NCI-H1105 treated with DMSO at 0.1 percent for 48 hours (cell line): ENCODE data around the gene LGR4.
A peak's percentile ranks its signal among the peaks of the same experiment; 100 is the strongest.
"Not testable (repeated sequence)": the region's sequence is repeated elsewhere in the genome, so short reads cannot be mapped to it uniquely, and the experiment has no call there.

Experiments used
- DNase-seq: peaks from one replicate; lab custom pipeline; 2025; lab: John Stamatoyannopoulos, UW

Gene LGR4

DNA sequence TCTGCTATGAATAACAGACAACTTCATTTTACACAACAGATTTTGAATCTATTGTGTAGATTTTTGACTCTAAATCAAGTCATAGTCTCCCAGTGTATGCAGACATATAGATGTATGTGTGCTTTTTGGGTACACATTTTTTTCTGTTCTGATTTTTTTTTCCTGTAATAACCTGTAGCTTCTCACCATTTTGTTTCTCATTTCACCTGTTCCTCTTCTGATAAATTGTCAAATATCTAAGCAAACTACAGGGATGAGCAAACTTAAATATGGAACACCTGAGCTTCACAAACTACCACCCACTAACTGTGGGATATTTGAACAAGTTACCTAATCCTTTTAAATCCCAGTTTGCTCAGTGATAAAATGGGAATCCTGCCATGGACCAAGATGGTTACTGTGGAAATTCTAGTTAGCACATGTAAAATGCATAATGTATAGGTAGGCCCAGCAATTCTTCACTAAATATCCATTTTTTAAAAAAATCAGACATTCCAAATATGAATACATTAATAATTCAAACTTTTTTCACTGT, 15.7 kb downstream of the LGR4 start:
- no peak for DNase-seq

DNA sequence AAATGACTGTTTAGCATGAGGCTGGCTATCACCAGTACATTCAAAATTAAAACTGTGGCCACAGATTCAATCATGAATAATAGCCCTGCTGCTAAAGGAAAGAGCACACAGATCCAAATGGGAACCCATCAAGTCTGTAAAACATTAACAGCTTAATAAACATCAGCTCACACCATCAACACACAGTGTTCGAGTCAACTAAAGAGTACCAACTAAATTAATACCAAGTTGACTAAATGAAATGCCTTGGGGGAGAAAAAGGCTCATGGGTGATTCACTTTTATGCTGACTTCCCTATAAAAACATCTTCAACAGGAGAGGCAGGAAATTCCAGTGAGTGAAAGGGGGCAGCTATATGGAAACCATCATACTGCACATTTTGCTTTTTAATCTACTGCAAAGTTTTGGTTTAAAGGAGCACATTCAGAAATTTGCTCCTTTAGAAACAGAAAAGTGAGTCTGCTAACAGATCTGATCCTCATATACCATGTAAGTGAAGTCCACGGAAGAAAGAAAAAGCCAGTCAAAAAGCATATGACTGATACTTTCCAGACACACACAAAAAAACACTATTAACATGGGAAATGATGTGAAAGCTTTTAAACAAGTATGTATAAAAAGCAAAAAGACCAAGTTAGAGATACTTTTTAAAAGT, 16.3 kb downstream of the LGR4 start:
- no peak for DNase-seq

DNA sequence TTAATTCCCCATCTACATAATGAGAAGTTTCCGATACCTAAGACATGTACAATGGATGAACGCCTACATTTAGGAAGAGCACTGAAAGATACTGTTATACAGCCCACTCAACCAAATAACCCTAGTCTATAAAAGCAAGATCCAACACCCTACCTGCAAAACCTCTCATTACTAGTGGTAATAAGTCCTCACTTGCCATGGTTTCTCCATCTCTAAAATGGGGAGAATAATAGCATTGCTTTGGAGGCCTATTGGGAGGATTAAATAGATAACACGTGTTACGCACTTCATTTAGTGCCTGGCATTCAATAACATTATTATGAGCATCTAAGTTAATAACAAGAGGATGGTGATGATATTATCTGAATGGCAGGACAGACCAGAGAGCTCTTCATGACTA, 16.9 kb downstream of the LGR4 start:
- no peak for DNase-seq

DNA sequence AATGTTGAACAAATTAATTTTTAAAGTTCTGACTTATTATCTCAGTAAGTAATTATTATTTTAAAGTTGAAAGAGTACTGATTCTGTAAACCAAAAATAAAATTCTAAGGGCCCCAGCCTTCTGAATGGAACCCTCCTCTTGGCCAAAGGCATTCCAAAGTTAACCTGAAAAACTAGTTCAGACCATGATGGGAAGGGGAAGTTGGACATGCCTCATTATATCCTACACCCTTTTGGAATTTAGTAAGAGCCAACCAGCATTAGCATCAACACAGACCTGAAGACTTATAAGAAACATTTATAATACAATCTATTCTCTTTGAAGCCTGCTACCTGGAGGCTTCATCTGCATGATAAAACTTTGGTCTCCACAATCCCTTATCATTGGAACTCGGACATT, 18.9 kb downstream of the LGR4 start:
- no peak for DNase-seq

DNA sequence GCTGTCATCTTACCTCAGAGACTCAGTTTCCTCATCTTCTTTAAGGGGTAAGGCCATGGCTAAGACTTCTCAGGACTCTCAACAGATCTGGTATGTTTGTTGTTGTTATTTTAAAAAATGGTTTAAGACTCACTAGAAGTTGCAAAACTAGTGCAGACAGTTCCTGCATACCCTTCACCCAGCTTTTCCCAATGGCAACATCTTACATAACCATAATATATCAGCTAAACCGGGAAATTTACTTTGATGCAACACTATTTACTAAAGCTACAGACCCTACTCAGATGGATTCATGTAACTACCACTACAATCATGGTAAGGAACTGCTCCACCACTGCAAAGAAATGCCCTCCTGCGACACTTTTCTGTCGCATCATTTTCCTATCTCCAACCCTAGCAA, 20.4 kb downstream of the LGR4 start:
- no peak for DNase-seq

DNA sequence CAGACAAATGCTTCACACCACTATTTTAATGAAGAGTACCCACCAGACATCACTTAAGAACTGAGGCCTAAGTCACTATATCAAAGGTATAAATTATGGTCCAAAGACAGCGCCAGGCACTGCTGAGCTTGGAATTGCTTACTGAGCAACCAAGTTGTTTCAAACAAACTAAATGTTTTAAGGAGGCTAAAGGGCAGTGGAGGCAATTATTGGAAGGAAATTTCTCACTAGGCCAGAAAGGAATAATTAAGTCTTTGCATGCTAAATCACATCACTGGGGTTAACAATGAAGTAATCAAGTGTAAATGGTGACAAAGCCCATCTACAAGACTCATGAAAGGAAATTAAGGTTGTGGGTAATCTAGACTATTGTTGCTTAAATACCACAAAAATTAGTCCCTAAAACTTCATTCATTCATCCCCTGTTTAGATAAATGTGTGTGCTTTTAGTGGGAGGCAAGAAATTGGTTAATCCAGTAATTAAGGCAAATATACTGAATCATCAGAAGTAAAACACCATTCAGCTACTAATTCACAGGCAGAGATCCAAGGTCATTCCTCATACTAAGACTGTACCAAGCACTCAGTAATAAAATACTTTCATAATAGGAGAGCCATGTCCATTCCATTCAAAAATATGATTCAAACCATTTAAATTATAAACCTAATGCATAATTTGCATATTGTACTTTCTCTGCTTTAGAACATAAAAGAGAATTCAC, 21.2 kb downstream of the LGR4 start:
- DNase-seq = no peak

DNA sequence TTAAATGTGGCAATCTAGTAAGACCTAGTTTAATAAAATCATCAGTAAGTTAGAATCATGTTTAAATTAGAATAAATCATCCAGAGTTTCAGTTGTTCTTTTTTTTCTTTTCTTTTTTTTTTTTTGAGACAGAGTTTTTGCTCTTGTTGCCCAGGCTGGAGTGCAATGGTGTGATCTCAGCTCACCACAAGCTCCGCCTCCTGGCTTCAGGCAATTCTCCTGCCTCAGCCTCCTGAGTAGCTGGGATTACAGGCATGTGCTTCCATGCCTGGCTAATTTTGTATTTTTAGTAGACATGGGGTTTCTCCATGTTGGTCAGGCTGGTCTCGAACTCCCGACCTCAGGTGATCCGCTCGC, 24.4 kb downstream of the LGR4 start:
- not testable (repeated sequence) for DNase-seq

DNA sequence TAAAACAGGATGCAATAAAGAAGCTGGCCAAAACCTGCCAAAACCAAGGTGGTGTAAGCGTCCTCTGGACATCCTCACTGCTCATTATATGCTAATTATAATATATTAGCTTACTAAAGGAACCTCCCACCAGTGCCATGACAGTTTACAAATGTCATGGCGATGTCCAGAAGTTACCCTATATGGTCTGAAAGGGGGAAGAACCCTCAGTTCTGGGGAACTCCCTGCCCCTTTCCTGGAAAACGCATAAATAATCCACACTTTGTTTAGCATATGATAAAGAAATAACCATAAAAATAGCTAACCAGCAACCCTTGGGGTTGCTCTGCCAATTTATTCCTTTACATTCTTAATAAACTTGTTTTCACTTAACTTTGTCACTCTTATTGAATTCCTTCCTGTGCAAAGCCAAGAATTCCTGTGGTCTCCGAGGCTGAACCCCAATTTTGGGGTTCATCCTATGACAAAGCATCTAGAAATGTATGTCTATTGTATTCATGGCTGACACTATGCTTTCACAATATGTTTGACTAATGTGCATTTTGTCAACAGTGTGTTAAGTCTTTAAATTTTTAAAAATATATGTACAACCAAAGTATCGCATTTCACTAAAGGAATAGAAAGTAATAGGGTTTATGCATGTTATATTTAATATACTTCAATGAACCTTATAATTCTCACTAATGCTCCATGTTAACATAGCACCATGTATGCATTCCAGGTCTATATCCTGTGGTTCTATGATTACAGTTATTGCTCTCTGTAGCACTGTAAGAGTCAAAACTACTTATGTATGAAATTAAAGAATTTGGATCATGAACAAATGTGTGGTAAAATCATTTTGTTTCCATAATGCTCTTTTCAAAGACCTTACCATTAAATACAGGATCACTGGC, 25.1 kb downstream of the LGR4 start:
- DNase-seq = no peak

DNA sequence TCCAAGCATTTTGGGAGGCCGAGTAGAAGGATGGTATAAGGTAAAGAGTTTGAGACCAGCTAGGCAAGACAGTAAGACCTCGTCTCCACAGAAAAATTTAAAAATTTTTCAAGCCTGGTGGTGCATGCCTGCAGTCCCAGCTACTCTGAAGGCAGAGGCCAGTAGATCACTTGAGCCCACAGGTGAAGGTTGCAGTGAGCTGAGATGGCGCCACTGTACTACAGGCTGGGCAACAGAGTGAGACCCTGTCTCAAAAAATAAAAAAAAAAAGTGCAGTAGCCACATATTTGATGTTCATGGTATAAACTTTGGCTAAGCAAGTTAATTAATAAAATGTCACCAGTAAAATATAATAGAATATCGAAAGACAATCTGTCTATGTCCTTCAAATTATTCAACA, 27.0 kb downstream of the LGR4 start:
- DNase-seq = no peak

DNA sequence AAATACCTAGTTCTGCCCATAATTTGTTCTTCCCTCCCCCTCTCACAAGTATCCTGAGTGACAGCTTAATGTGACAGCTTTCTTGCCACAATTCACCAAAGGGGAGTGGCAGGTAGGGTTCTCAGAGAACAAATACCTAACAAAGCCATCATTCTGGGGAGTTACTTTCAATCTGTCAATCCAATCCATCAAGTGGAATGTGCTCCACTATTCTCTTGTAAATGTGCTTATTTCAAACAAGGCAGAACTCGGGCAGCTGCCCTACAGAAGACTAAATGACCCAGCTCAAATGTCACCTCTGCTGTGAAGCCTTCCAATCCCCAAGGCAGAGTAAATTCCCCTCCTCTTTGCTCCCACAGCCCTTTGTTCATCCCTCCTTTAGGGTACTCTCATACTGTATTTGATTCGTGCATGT, 27.8 kb downstream of the LGR4 start:
- peak; percentile 56 for DNase-seq

DNA sequence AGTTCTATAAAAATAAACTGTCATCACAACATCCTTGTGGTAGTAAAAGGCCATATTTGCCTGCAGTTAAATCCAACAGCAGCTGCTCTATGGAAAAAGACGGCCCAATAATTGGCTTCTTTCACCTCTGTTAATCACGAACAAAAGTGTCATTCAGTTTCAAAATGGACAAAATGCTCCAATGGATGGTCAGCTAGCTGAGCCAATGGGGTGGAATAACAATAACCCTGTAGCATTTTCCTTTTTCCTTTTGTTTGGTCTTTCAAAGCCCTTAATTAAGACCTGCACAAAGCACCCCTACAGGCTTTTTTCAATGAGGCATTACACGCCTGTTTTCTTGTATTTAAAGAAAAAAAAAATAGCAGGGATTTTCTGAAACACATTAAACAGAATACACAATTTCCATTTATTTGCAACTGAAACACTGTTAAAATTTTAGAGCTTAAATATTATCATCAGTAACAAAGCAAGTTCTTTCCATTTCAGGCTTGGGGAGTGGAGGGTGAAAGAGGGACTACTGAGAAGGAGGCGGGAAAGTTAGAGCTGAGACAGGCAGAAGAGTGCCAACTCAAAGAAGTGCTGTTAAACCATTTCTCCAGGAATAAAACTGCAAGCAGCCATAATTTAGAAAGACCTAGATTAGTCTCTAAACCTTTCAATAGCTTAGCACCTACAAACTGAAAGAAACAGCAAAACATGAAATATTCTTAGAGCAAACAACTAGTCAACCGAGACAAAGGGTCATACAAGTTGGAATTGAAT, 28.7 kb downstream of the LGR4 start:
- peak; percentile 95 for DNase-seq

DNA sequence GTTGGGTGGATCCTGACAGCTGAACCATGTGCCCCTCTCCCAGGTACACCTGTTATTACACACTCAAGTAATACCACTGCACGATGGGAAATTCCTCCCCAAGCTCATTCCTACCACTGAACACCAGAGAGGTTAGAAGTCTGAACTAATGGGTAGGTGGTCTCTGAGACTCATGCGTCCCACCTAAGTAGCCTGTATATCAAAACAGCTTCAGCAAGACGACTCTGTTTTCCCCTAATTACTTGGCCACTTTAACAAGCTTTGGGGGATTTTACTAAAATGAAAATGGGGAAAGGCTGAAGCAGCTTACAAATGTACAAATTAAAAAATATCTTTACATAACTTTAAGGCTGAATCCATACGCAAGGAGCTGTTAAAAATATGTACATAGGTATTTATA, 29.4 kb downstream of the LGR4 start:
- DNase-seq = no peak

DNA sequence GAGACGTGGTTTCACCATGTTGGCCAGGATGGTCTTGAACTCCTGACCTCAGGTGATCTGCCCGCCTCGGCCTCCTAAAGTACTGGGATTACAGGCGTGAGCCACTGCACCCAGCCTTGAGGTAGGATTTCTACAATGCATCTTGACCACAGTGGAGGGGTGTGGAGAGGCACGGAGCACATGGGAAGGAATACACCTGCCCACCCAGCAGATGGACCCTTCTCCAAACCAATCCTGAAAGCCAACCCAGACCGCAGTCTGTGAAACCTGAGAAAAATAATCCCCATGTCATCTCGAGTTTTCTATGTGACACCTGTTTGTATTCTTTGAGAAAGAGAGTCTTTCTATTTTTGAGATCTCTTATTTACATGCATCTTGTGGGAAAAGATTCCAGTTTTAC, 32.5 kb downstream of the LGR4 start:
- DNase-seq = no peak

DNA sequence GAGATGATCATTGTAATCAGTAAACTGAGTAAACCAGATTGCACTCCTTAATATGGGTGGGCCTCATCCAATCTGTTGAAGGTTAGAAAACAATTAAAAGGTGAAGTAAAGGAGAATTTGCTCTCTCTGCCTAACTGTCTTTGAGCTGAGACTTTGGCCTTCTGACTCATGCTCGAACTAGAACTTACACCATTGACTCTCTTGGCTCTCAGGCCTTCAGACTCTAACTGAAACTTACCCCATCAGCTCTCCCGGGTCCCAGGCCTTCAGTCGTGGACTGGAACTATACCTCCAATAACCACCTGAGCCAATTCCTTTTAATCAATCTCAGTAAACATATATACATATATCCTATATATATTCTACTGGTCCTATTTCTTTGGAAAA, 34.0 kb downstream of the LGR4 start:
- DNase-seq = no peak

DNA sequence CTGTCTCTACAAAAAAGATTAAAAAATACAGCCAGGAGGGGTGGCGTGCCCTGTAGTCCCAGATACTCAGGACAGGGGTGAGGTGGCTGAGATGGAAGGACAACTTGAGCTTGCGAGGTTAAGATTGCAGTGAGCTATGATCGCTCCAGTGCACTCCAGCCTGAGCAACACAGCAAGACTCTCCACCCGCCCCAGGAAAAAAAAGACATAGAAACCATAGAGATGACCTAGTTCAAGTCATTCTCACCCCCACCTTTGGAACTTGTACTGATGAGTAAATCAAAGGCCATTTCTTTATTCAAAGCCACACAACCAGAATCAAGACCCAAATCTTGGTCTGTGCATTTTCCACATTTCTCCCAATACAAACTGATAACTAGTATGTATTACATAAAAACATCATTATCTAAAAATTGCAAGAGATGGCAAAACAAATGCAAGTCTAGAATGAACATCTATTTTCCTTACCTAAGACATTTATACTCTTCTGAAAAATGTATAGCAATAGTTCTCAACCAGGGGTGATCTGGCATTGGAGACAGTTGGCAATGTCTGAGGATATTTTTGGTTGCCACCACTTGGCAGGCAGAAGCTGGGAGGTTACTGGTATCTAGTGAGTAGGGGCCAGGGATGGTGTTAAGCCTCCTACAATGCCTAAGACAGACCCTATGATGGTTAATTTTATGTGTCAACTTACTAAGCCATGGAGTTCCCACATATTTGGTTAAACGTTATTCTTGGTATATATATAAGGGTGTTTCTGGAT, 34.6 kb downstream of the LGR4 start:
- DNase-seq = no peak

DNA sequence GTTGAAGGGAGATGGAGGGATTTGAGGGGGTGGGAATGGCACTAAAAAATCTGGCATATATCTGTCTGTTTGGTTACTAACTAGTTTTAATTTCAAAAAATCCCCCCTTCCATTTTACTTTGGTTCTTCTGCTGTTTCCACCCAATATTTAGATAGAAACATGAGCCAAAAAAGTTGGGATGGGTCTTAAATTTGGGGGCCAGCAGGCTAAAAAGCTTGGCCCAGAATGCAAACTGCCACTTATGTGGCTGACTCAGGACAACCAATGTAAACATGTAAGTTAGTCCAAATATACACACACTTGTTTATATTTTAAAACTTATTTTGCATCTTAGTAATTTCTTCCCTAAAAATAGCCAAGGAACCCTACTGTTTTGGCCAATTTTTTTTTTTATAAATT, 35.7 kb downstream of the LGR4 start:
- DNase-seq = no peak

DNA sequence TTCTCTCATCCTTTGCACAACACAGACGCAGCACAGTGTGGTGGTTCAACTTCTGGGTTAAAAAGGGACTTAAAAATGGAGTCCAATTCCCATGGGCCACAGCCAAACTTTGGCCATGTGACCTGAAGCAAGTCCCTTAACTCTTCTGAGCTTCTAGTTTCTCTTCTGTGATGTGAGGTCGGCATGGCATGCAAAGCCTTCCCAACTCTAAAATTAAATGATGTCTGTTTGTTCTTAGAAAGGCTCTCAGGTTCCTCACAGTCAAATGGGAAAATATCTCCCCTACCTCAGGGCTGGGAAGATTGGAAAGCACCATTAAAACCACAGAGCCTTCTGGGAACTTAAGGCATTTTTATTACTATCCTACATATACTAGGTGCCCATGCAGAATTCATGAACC, 38.8 kb downstream of the LGR4 start:
- DNase-seq = no peak

DNA sequence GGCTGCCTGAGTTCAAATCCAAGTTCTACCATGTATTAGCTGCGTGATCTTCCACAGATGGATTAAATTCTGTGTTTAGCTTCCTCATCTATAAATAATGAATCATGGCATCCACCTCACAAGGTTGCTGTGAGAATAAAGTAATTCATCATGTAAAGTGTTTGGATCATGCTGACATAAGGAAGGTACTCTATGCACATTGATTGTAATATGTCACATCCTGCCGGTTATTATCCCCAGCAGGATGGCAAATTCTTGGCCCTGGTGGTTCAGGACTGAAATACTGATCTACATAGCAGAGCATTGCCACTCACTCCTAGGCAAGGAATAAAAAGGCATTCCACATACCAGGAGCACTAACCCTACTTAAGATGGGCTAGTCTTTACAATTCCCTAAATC, 40.8 kb downstream of the LGR4 start:
- DNase-seq = no peak

DNA sequence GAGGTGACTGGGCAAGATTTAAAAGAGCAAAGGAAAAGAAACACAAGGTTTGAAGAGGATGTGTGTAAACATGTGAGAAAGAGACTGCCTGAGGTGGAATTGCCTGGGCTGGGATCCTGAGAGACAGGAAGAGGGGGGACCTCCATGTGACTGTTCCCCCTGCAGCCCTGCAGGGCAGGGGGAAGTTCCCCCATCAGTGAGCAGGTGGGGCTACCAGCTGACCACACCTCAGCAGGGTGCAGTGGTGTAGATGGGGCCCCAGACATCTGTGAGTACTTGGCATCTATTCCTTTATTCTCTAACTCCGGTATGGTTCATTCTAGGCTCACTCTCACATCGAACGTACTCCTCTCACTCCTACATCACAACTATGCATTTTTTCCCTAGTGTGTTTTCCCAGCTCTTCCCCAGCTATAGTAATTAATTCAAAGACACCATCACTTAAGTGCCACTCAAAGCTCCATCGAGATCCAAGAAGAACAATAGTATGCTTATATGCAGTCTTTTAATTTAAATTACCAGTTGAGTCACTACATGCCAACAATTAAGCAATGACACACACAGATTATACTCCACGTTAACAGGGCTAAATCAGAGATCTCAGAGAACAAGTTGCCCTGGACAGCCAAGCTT, 42.7 kb downstream of the LGR4 start:
- peak; percentile 84 for DNase-seq

DNA sequence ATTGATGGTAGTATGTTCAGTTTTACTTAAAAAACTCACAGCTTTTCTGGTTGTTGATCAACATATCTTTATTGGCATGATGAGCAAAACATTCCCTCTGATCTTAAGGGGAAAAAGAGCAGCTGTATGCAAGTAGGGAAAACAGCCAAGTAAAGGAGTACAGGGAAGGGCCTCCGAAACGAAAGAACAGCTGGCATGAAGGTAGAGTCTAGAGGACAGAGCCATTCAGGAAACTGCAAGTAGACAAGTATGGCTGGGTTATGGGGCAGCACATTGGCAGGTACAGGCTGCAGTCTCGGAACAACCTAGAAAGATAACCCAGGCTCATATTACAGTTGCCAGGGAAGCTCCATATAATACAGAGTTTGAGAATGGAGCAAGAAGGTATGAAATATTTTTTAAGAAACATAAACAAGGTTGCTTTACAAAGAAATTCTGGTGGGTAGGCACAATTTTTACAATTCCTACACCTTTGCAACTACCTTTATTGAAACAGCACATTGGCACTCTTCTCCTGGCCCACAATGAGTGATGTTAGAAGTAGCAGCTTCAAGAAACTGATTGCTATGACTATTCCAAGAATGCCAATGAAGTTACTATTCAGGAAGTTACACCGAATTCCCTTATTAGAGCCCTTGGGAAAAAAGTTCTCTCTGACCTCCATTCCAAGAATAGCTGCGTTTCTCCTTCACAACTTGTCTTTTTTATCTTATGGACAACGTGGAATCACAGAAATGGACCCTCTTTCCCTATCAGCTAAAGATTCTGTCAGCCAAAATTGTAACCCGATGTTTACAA, 45.2 kb downstream of the LGR4 start:
- DNase-seq = no peak
